Measurements from ENCODE around the gene KRTAP9-9.

KRTAP9-9 gene

GRCh38 chr17:41301204-41301790, 46.1 kb downstream of the KRTAP9-9 start:
- CTCF ChIA-PET, result no interaction called here
- no peak for DNase-seq (ENCODE audit: extremely low spot score)
- POLR2A ChIA-PET, result no interaction called here
- no peak for TF ChIP-seq NFRKB (IDR thresholded peaks at IDR 0.05)
- no peak for TF ChIP-seq CTBP1 (IDR thresholded peaks at IDR 0.05; ENCODE audit: borderline replicate concordance)
- TF ChIP-seq LEF1 (IDR thresholded peaks at IDR 0.05; ENCODE audit: borderline replicate concordance), result no peak

GRCh38 chr17:41301916-41302901, 47.0 kb downstream of the KRTAP9-9 start, which contains the start of gene KRTAP29-1:
TSS of gene KRTAP29-1 (minus strand) at chr17:41302851. CDS start at chr17:41302851, 0 bp downstream.
- ChIA-PET POLR2A (no interaction called here), CTCF (interaction anchor here (0.9 kb wide), 1 partner anchor 20 kb away, joined by 4 read pairs; no protein-coding TSS in a partner anchor)
- no peak for DNase-seq (ENCODE audit: extremely low spot score)
- TF ChIP-seq SP1 (IDR thresholded peaks at IDR 0.05) (no peak), L3MBTL2 (conservative IDR thresholded peaks at IDR 0.05) (no peak), TARDBP (IDR thresholded peaks at IDR 0.05) (no peak), ARNT (IDR thresholded peaks at IDR 0.05) (no peak), LEF1 (IDR thresholded peaks at IDR 0.05; ENCODE audit: borderline replicate concordance) (no peak), HDGF (IDR thresholded peaks at IDR 0.05; ENCODE audit: borderline replicate concordance) (no peak), FOXK2 (IDR thresholded peaks at IDR 0.05) (no peak), PKNOX1 (IDR thresholded peaks at IDR 0.05) (no peak), ELF4 (IDR thresholded peaks at IDR 0.05) (no peak), CTBP1 (IDR thresholded peaks at IDR 0.05; ENCODE audit: borderline replicate concordance) (no peak), SUZ12 (IDR thresholded peaks at IDR 0.05) (no peak), NFRKB (IDR thresholded peaks at IDR 0.05) (no peak), ZNF384 (IDR thresholded peaks at IDR 0.05) (no peak), BHLHE40 (IDR thresholded peaks at IDR 0.05; ENCODE audit: borderline replicate concordance) (no peak), FOXM1 (IDR thresholded peaks at IDR 0.05; ENCODE audit: borderline replicate concordance) (no peak)

GRCh38 chr17:41302981-41303380, 47.8 kb downstream of the KRTAP9-9 start:
- no peak for TF ChIP-seq TARDBP (IDR thresholded peaks at IDR 0.05)
- TF ChIP-seq HDGF (IDR thresholded peaks at IDR 0.05; ENCODE audit: borderline replicate concordance), result no peak
- TF ChIP-seq L3MBTL2 (conservative IDR thresholded peaks at IDR 0.05), result no peak
- no peak for TF ChIP-seq LEF1 (IDR thresholded peaks at IDR 0.05; ENCODE audit: borderline replicate concordance)
- TF ChIP-seq PKNOX1 (IDR thresholded peaks at IDR 0.05), result no peak
- TF ChIP-seq SP1 (IDR thresholded peaks at IDR 0.05), result no peak
- TF ChIP-seq NFRKB (IDR thresholded peaks at IDR 0.05), result no peak
- no peak for TF ChIP-seq BHLHE40 (IDR thresholded peaks at IDR 0.05; ENCODE audit: borderline replicate concordance)
- TF ChIP-seq FOXM1 (IDR thresholded peaks at IDR 0.05; ENCODE audit: borderline replicate concordance), result no peak
- no peak for TF ChIP-seq ZNF384 (IDR thresholded peaks at IDR 0.05)
- no peak for TF ChIP-seq FOXA1 (IDR thresholded peaks at IDR 0.05)
- no peak for TF ChIP-seq SUZ12 (IDR thresholded peaks at IDR 0.05)
- no peak for TF ChIP-seq FOXK2 (IDR thresholded peaks at IDR 0.05)
- TF ChIP-seq CTBP1 (IDR thresholded peaks at IDR 0.05; ENCODE audit: borderline replicate concordance), result no peak
- TF ChIP-seq ELF4 (IDR thresholded peaks at IDR 0.05), result no peak
- no peak for TF ChIP-seq ARNT (IDR thresholded peaks at IDR 0.05)
- no peak for DNase-seq (ENCODE audit: extremely low spot score)
- ChIA-PET POLR2A (no interaction called here), CTCF (interaction anchor here (0.9 kb wide), 1 partner anchor 19 kb away, joined by 4 read pairs; no protein-coding TSS in a partner anchor)

GRCh38 chr17:41304091-41304490, 48.9 kb downstream of the KRTAP9-9 start:
- TF ChIP-seq LEF1 (IDR thresholded peaks at IDR 0.05; ENCODE audit: borderline replicate concordance), result no peak
- no peak for TF ChIP-seq PKNOX1 (IDR thresholded peaks at IDR 0.05)
- no peak for TF ChIP-seq SP1 (IDR thresholded peaks at IDR 0.05)
- no peak for TF ChIP-seq TARDBP (IDR thresholded peaks at IDR 0.05)
- TF ChIP-seq ARNT (IDR thresholded peaks at IDR 0.05), result no peak
- TF ChIP-seq ELF4 (IDR thresholded peaks at IDR 0.05), result no peak
- no peak for TF ChIP-seq BHLHE40 (IDR thresholded peaks at IDR 0.05; ENCODE audit: borderline replicate concordance)
- TF ChIP-seq HDGF (IDR thresholded peaks at IDR 0.05; ENCODE audit: borderline replicate concordance), result no peak
- TF ChIP-seq ZNF384 (IDR thresholded peaks at IDR 0.05), result no peak
- no peak for TF ChIP-seq SUZ12 (IDR thresholded peaks at IDR 0.05)
- no peak for TF ChIP-seq FOXM1 (IDR thresholded peaks at IDR 0.05; ENCODE audit: borderline replicate concordance)
- TF ChIP-seq L3MBTL2 (conservative IDR thresholded peaks at IDR 0.05), result no peak
- TF ChIP-seq CTBP1 (IDR thresholded peaks at IDR 0.05; ENCODE audit: borderline replicate concordance), result no peak
- no peak for TF ChIP-seq FOXK2 (IDR thresholded peaks at IDR 0.05)
- TF ChIP-seq NFRKB (IDR thresholded peaks at IDR 0.05), result no peak
- no peak for TF ChIP-seq FOXA1 (IDR thresholded peaks at IDR 0.05)
- no peak for DNase-seq (ENCODE audit: extremely low spot score)
- ChIA-PET CTCF (no interaction called here), POLR2A (no interaction called here)

Measured in HEK293T (cell line).